GM18499 (cell line): ENCODE data around the gene ZYG11B.
A peak's percentile ranks its signal among the peaks of the same experiment; 100 is the strongest.
"Not testable (repeated sequence)": the region's sequence is repeated elsewhere in the genome, so short reads cannot be mapped to it uniquely, and the experiment has no call there.

Experiments
- ATAC-seq: cut with Tn5 transposase; IDR thresholded peaks from one replicate; pipeline ENCODE4 v1.9.1; 2021; ENCODE audit warnings: moderate number of reproducible peaks; ENCODE audit not compliant: insufficient read depth, unreplicated experiment

ZYG11B gene

DNA sequence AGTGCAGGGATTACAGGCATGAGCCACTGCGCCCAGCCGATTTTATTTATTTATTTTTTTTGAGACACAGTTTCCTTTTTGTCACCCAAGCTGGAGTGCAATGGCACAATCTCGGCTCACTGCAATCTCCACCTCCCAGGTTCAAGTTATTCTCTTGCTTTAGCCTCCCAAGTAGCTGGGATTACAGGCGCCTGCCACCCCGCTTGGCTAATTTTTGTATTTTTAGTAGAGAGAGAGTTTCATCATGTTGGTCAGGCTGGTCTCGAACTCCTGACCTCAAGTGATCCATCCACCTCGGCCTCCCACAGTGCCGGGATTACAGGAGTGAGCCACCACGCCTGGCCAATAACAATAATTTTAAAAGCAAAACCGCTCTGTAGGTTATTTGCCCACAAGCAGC, 112.9 kb downstream of the ZYG11B start:
- ATAC-seq = not testable (repeated sequence)

DNA sequence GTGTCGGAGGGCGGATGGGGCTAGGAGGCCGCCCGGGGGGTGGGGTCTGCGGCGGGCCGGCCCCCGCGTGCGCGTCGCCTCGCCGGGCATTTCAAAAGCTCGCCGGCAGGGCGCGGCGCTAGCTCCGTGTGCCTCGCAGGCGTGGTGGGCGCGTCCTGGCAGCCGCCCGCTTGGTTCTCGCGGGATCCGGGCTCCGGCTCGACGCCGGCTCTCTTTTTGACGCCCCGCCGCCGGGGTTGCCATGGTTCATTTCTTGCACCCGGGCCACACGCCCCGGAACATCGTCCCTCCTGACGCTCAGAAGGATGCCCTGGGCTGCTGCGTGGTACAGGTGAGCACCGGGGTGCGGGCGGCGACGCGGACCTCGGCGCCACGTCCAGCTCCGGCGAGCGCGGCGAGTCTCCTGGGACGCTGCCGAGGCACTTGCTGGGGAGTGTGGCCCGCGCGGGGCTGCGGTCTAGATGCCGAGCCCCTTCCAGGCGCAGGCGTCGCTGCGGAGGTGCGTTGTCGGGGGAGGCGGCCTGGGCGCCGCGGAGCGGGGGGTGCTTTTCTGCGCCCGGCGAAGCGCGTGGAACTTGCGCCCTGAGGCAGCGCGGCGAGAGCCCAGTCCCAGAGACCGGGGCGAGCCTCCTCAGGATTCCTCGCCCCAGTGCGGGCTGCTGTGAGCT, 116.5 kb downstream of the ZYG11B start, which contains the start of gene ZYG11A:
TSS of gene ZYG11A (plus strand) at position 118 of the 668 bp plus-strand sequence. CDS start at position 242, 124 bp downstream.
- ATAC-seq = peak; percentile 52

DNA sequence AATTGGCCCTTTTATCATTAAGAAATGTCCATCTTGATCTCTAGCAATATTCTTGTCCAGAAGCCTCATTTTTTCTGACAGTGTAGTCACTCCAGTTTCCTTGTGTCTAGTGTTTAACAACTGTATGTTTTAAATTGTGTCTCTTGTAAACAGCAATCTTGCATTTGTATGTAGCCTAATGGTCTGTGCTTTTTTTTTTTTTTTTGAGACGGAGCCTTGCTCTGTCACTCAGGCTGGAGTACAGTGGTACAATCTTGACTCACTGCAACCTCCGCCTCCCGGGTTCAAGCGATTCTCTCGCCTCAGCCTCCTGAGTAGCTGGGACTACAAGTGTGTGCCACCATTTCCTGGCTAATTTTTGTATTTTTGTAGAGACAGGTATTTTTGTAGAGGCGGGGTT, 118.9 kb downstream of the ZYG11B start:
- ATAC-seq = not testable (repeated sequence)

DNA sequence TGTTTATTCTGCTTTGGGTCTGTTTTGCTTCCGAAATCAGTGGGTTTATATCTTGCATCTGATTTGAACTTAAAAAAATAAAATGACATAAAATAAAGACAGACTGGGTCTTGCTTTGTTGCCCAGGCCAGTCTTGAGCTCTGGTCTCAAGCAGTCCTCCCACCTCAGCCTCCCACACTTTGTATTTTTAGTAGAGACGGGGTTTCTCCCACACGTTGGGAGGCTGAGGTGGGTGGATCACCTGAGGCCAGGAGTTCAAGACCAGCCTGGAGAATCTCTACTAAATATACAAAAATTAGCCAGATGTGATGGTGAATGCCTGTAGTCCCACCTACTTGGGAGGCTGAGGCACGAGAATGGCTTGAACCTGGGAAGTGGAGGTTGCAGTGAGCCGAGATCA, 122.2 kb downstream of the ZYG11B start:
- ATAC-seq = no peak

DNA sequence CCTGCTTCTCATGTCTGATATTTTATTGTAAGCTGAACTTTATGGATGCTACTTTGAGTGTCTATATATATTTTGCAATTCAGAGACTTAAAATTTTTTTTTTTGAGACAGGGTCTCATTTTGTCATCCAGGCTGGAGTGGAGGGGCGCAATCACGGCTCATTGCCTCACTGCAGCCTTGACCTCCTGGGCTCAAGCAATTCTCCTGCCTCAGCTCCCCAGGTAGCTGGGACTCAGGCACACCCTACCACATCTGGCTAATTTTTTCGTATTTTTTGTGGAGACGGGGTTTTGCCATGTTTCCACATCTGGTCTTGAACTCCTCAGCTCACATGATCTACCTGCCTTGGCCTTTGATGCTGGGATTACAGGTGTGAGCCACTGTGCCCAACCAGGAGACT, 124.7 kb downstream of the ZYG11B start:
- no peak for ATAC-seq

DNA sequence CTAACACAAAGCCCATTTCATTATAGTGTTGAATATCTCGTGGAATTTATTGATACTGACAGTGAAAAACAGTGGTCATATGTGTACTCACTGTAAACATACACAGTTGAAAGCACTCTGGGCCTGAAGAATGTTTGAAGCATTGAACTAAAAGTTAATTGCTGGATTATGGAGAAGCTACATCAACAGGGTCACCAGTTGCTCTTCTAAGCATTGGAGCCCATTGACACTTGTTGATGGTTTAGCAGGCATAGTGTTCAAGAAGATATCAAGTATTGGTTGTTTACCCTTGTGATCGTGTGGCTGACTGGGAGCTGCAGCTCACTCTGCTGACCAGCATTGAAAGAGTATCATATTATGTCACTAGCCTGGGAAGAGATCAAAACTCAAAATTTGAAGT, 126.6 kb downstream of the ZYG11B start:
- ATAC-seq = no peak

DNA sequence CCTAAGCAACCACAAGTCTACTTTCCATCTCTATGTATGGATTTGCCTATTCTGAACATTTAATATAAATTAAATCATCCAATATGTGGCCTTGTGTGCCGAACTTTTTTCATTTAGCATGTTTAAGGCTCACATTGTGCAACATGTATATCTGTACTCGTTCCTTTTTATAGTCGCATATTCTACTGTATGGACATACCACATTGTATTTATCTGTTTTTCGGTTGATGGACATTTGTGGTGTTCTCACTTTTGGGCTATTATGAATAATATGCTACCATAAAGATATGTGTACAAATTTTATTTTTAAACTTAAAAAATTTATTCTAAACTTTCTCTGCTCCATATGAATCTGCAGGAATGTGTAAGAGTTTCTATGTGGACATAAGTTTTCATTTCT, 129.3 kb downstream of the ZYG11B start:
- ATAC-seq = no peak

DNA sequence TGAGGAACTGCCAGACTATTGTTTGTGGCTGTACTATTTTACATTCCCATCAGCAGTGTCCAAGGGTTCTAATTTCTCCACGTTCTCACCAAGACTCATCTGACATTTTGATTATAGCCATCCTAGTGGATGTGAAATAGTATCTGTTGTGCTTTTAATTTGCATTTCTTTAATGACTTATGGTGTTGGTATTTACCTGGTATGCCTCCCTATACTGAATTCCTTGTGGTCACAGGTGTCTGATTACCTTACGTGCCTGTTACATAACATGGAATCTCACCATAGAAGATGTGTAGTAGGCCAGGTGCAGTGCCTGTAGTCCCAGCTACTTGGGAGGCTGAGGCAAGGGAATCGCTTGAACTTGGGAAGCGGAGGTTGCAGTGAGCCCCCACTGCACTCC, 129.8 kb downstream of the ZYG11B start:
- no peak for ATAC-seq

DNA sequence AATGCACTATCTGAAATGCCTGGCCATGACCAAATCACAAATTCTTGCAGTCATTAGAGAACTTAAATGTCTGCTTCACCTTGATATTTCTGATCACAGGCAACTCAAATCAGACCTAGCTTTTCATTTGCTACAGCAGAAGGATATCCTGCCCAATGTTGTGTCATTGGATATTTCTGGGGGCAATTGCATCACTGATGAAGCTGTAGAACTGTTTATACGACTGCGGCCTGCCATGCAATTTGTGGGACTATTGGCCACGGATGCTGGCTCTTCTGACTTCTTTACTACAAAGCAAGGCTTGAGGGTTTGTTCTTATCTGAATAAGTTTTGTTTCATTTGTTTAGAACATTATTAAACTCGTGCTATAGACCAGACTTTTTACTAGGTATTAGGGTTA, 131.2 kb downstream of the ZYG11B start:
- no peak for ATAC-seq

DNA sequence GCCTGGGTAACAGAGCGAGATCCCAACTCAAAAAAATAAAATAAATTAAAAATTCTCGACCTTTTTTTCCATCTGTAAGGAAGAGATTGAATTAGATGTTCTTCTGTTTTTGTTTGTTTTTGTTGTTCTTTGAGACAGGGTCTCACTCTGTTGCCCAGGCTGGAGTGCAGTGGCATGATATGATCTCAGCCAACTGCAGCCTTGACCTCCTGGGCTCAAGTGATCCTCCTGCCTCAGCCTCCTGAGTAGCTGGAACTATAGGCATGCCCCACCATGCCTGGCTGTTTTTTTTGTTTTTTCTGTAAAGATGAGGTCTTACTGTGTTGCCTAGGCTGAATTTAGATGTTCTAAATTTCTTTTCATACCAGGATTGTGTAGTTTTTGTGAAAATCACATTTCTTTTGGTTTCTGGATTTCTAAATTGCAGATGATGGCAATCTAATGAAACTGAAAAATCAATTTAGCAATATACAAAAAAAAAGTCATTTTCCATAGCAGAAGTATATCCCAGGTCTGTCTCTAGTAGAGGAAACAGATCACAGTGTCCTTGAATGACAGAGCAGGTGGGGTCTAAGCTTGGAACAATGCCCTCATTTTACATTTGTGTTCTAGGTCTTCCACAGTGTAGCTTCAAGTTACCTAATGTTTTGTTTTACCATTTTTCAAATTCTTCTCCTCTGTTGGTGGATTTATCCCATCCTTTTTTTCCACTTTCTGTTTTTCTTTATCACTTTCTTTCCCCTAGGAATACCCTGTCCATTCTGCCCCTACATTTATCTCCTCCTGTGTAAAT, 136.6 kb downstream of the ZYG11B start:
- ATAC-seq = no peak

DNA sequence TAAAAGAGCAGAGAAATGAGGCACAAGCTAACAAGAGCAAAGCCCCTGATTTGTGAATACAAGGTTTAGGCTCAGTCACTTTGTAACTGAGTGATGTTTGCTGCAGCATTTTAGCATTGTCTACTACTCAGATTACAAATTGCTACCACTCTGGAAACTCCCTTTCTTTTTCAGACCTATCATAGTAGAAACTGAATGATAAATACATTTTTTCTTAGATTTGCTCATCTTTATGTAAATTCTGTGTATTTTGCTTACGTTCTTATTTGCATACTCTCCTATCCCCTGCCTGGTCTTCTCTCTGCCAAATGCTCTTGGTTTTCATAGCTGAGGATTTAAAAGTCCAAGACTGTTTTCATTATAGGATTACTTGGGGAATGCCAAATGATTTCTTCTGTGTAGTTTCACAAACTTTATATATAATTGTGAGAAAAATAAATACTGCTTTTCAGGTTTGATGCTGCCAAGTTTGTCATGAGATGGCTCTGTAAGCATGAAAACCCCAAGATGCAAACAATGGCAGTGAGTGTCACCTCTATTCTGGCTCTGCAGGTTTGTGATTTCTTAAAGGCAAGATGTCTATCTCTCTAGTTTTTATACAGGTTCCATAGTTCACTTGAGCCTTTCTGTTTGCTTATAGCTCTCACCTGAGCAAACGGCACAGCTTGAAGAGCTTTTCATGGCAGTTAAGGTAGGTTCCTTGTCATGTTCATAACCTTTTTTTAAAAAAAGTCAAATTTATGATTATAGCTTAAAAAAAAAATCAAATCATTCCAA, 141.0 kb downstream of the ZYG11B start:
- peak; percentile 96 for ATAC-seq

DNA sequence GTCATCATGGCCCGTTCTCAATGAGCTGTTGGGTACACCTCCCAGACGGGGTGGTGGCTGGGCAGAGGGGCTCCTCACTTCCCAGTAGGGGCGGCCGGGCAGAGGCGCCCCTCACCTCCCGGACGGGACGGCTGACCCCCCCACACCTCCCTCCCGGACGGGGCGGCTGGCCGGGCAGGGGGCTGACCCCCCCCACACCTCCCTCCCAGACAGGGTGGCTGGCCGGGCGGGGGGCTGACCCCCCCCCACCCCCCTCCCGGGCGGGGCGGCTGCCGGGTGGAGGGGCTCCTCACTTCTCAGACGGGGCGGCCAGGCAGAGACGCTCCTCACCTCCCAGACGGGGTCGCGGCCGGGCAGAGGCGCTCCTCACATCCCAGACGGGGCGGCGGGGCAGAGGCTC, 143.5 kb downstream of the ZYG11B start:
- not testable (repeated sequence) for ATAC-seq

DNA sequence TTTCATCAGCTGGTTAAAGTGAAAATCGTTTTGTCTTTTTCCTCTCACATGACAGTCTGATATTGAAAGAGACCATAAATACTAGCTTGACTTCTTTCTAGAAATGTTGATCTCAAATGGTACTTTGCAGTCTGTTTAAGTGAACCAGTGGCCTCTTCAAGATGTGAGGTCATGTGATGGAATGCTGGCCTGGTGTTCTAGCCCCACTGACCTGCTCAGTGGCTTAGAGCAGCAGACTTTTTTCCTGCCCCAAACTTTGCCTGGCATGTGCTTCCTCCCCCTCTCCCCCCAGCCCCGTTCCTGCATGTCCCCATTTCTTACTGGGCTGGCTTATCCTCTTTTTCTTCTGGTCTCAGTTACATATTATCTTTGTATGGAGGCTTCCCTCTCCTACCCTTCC, 150.6 kb downstream of the ZYG11B start:
- ATAC-seq = no peak
